ENCODE measurements around the gene UCK2. TPM values are rescaled to one million over a fixed set of nuclear protein-coding genes. Genes with fewer than 3 reads are reported as not detected.

The UCK2 gene
- total RNA-seq, 1 donor from 2014 or later = 8.3 TPM

DNA sequence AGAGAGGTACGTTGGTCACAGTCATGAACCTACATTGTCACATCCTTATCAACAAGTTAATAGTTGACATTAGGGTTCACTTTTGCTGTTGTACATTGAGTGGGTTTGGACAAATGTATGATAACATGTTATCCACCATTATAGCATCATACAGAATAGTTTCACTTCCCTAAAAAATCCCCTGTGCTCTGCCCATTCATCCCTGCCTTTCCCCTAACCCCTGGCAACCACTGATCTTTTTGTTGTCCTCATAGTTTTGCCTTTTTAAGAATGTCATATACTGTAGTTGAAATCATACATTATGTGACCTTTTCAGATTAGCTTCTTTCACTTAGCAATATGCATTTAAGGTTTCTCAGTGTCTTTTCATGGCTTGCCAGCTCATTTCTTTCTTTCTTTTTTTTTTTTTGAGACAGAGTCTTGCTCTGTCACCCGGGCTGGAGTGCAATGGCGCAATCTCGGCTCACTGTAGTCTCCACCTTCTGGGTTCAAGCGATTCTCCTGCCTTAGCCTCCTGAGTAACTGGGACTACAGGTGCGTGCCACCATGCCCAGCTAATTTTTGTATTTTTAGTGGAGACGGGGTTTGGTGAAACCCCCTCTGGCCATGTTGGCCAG is 50.6 kb downstream of the UCK2 start:
- TF ChIP-seq, protein P1, sequence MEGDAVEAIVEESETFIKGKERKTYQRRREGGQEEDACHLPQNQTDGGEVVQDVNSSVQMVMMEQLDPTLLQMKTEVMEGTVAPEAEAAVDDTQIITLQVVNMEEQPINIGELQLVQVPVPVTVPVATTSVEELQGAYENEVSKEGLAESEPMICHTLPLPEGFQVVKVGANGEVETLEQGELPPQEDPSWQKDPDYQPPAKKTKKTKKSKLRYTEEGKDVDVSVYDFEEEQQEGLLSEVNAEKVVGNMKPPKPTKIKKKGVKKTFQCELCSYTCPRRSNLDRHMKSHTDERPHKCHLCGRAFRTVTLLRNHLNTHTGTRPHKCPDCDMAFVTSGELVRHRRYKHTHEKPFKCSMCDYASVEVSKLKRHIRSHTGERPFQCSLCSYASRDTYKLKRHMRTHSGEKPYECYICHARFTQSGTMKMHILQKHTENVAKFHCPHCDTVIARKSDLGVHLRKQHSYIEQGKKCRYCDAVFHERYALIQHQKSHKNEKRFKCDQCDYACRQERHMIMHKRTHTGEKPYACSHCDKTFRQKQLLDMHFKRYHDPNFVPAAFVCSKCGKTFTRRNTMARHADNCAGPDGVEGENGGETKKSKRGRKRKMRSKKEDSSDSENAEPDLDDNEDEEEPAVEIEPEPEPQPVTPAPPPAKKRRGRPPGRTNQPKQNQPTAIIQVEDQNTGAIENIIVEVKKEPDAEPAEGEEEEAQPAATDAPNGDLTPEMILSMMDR (IDR thresholded peaks at IDR 0.05) = no peak
- ATAC-seq (no peak), DNase-seq (no peak)
- intact Hi-C loops (cut with DNase I) = no loop called here
- no peak overlapping the region for H3K4me3 ChIP-seq
- H3K27me3 ChIP-seq (ENCODE audit: low read depth) = no peaks in the 10 kb centered on the region
- H3K27ac ChIP-seq = no peak overlapping the region
- no peaks in the 10 kb centered on the region for H3K9me3 ChIP-seq
- H3K36me3 ChIP-seq = no peaks in the 10 kb centered on the region
- peaks cover 8% of the 10 kb centered on the region for H3K4me1 ChIP-seq

DNA sequence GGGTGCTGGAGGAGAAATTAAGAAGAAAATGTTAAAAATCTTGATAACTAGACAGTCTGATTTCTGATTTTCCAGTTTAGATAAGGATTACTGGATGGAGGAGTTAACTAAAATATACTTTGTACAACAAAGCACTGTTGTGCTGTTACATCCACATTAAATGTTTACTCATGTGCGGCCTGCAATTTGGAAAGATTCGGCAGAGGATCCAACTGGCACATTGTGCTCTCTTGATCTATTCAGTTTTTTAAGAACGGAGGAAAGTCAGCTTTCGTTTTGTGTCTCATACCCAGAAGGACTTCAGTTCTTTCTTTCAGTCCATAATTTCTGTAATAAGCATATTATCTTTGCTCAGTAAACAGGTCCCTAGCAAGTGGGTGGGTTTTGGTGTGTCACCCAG is 52.5 kb downstream of the UCK2 start:
- ATAC-seq = no peak
- Histone ChIP-seq H3K27me3 (ENCODE audit: low read depth) (no peaks in the 10 kb centered on the region), H3K9me3 (no peaks in the 10 kb centered on the region), H3K4me3 (no peak overlapping the region), H3K36me3 (no peaks in the 10 kb centered on the region), H3K4me1 (peaks cover 22% of the 10 kb centered on the region), H3K27ac (no peak overlapping the region)
- no peak for DNase-seq
- TF ChIP-seq, protein P1 (IDR thresholded peaks at IDR 0.05) = no peak
- intact Hi-C loops (cut with DNase I) = no loop called here

DNA sequence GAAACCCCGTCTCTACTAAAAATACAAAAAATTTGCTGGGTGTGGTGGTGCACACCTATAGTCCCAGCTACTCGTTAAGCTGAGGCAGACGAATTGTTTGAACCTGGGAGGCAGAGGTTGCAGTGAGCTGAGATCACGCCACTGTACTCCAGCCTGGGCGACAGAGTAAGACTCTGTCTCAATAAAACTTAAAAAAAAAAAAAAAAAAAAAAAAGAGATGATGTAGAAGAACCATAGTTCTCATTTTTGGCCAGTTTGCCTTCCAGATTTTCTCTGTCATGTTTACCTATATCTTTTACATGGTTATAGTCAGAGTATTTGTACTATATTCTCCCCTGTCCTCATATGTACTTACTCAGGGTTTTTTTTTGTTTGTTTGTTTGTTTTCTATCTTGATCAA is 53.6 kb downstream of the UCK2 start:
- intact Hi-C loops (cut with DNase I) = no loop called here
- peaks cover 14% of the 10 kb centered on the region for H3K4me1 ChIP-seq
- no peaks in the 10 kb centered on the region for H3K9me3 ChIP-seq
- TF ChIP-seq, protein P1 (IDR thresholded peaks at IDR 0.05) = no peak
- no peaks in the 10 kb centered on the region for H3K27me3 ChIP-seq (ENCODE audit: low read depth)
- DNase-seq = no peak
- H3K4me3 ChIP-seq = no peak overlapping the region
- no peaks in the 10 kb centered on the region for H3K36me3 ChIP-seq
- no peak for ATAC-seq
- H3K27ac ChIP-seq = no peak overlapping the region

DNA sequence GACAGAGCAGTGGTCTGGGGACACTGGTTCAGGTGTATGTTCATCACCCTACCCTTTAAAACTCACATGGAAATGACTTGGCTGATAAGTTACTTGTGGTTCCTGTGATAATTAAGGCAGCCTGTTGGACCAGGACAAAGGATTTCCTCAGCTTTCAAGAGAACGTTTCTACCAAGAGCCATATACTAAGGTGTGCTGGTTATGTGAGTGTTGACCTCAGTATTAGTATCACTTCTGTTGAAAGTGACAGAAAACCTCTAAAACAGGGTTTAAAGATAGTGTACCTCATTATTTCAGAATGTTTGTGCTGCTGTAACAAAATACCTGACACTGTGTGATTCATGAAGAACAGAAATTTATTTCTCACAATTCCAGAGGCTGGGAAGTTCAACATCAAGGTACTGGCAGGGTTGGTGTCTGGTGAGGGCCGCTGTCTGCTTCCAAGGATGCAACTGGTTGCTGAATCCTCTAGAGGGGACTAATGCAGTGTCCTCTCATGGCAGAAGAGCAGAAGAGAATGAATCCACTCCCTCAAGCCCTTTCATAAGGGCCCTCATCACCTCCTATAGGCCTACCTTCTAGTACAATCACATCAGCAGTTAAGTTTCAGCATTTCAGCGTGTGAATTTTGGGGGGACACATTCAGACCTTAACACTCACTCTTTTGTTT is 54.9 kb downstream of the UCK2 start:
- H3K9me3 ChIP-seq = no peaks in the 10 kb centered on the region
- no peak for DNase-seq
- H3K36me3 ChIP-seq = no peaks in the 10 kb centered on the region
- no peak overlapping the region for H3K4me3 ChIP-seq
- H3K27me3 ChIP-seq (ENCODE audit: low read depth) = no peaks in the 10 kb centered on the region
- peaks cover 14% of the 10 kb centered on the region for H3K4me1 ChIP-seq
- ATAC-seq = no peak
- no peak overlapping the region for H3K27ac ChIP-seq
- TF ChIP-seq, protein P1 (IDR thresholded peaks at IDR 0.05) = no peak
- intact Hi-C loops (cut with DNase I) = no loop called here

DNA sequence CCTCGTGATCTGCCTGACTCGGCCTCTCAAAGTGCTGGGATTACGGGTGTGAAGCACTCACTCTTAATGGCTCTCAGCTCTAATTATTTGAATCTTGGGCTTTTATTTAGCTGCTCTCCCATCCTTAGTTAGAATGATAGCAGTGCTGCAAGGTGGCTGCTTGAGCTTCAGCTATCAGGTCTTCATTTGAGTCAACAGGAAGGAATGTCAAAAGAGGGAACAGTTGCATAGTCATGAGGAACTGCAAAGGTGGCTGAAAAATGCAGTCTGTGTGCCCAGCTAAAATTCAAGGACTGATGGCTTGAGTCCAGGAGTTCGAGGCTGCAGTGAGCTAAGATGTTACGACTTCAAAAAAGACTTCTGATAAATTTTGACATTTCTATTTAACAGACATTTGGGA is 55.6 kb downstream of the UCK2 start:
- TF ChIP-seq, protein P1 (IDR thresholded peaks at IDR 0.05) = no peak
- intact Hi-C loops (cut with DNase I) = no loop called here
- DNase-seq (no peak), ATAC-seq (no peak)
- Histone ChIP-seq H3K4me3 (no peak overlapping the region), H3K27ac (no peak overlapping the region), H3K4me1 (peaks cover 14% of the 10 kb centered on the region), H3K36me3 (no peaks in the 10 kb centered on the region), H3K27me3 (ENCODE audit: low read depth) (no peaks in the 10 kb centered on the region), H3K9me3 (no peaks in the 10 kb centered on the region)
